ENCODE measurements around the gene BBX. TPM values are rescaled to one million over a fixed set of nuclear protein-coding genes. Genes with fewer than 3 reads are reported as not detected.
"Not testable (repeated sequence)": the region's sequence is repeated elsewhere in the genome, so short reads cannot be mapped to it uniquely, and the experiment has no call there.

BBX gene
- total RNA-seq, 1 donor from 2014 or later = 37.2 TPM

- H3K4me3 Mint-ChIP-seq = no peak overlapping the region
- intact Hi-C loops (cut with micrococcal nuclease) = no loop called here
- H3K36me3 Mint-ChIP-seq (ENCODE audit: low read depth) = peaks cover 2% of the 10 kb centered on the region
- no peak overlapping the region for H3K27ac Mint-ChIP-seq
- no peaks in the 10 kb centered on the region for H3K27me3 Mint-ChIP-seq
- DNase-seq = no peak
- peaks cover 3% of the 10 kb centered on the region for H3K4me1 Mint-ChIP-seq
- no peaks in the 10 kb centered on the region for H3K9me3 Mint-ChIP-seq
Observed at GRCh38 chr3:107560166-107560565, 37.4 kb downstream of the BBX start.

- intact Hi-C loops (cut with micrococcal nuclease) = no loop called here
- H3K4me3 Mint-ChIP-seq = no peak overlapping the region
Observed at GRCh38 chr3:107561980-107562379, 39.2 kb downstream of the BBX start.

GRCh38 chr3:107562969-107563529, 40.3 kb downstream of the BBX start:
- Mint-ChIP-seq H3K4me3 (no peak overlapping the region), H3K36me3 (ENCODE audit: low read depth) (no peaks in the 10 kb centered on the region), H3K4me1 (no peaks in the 10 kb centered on the region), H3K27ac (no peak overlapping the region), H3K27me3 (no peaks in the 10 kb centered on the region), H3K9me3 (no peaks in the 10 kb centered on the region)
- DNase-seq = no peak
- intact Hi-C loops (cut with micrococcal nuclease) = no loop called here

More at GRCh38 chr3:107561980-107562379, 39.2 kb downstream of the BBX start:
- no peaks in the 10 kb centered on the region for H3K9me3 Mint-ChIP-seq
- no peak overlapping the region for H3K27ac Mint-ChIP-seq
- DNase-seq = no peak
- no peaks in the 10 kb centered on the region for H3K36me3 Mint-ChIP-seq (ENCODE audit: low read depth)
- H3K27me3 Mint-ChIP-seq = no peaks in the 10 kb centered on the region
- no peaks in the 10 kb centered on the region for H3K4me1 Mint-ChIP-seq

GRCh38 chr3:107565244-107565643, 42.5 kb downstream of the BBX start:
- H3K27me3 Mint-ChIP-seq; H3K9me3 Mint-ChIP-seq; H3K4me3 Mint-ChIP-seq; H3K36me3 Mint-ChIP-seq (ENCODE audit: low read depth); intact Hi-C loops (cut with micrococcal nuclease); H3K4me1 Mint-ChIP-seq; H3K27ac Mint-ChIP-seq; DNase-seq: not testable (repeated sequence)

- not testable (repeated sequence) for H3K27me3 Mint-ChIP-seq; H3K4me1 Mint-ChIP-seq; H3K27ac Mint-ChIP-seq; H3K36me3 Mint-ChIP-seq (ENCODE audit: low read depth); H3K4me3 Mint-ChIP-seq; DNase-seq; H3K9me3 Mint-ChIP-seq
- intact Hi-C loops (cut with micrococcal nuclease) = loop anchor here (10.0 kb wide), 1 partner anchor 274 kb away; no protein-coding TSS in a partner anchor
Observed at GRCh38 chr3:107571089-107571488, 48.3 kb downstream of the BBX start.

- H3K27me3 Mint-ChIP-seq; H3K27ac Mint-ChIP-seq; H3K9me3 Mint-ChIP-seq; DNase-seq; H3K4me1 Mint-ChIP-seq; H3K4me3 Mint-ChIP-seq; H3K36me3 Mint-ChIP-seq (ENCODE audit: low read depth): not testable (repeated sequence)
- intact Hi-C loops (cut with micrococcal nuclease) = loop anchor here (10.0 kb wide), 1 partner anchor 273 kb away; no protein-coding TSS in a partner anchor
Observed at GRCh38 chr3:107571492-107571891, 48.7 kb downstream of the BBX start.

GRCh38 chr3:107574650-107575049, 51.9 kb downstream of the BBX start:
- H3K36me3 Mint-ChIP-seq (ENCODE audit: low read depth) = no peaks in the 10 kb centered on the region
- H3K27ac Mint-ChIP-seq = no peak overlapping the region
- peak; percentile 65 for DNase-seq
- no peaks in the 10 kb centered on the region for H3K9me3 Mint-ChIP-seq
- intact Hi-C loops (cut with micrococcal nuclease) = loop anchor here (5.0 to 10.0 kb wide), 2 partner anchors 168 to 270 kb away; no protein-coding TSS in a partner anchor
- H3K4me3 Mint-ChIP-seq = no peak overlapping the region
- no peaks in the 10 kb centered on the region for H3K27me3 Mint-ChIP-seq
- peaks cover 14% of the 10 kb centered on the region for H3K4me1 Mint-ChIP-seq

GRCh38 chr3:107578091-107578490, 55.3 kb downstream of the BBX start:
- intact Hi-C loops (cut with micrococcal nuclease) = loop anchor here (5.0 to 10.0 kb wide), 2 partner anchors 164 to 267 kb away; no protein-coding TSS in a partner anchor
- Mint-ChIP-seq H3K9me3 (no peaks in the 10 kb centered on the region), H3K4me3 (no peak overlapping the region), H3K4me1 (peaks cover 11% of the 10 kb centered on the region), H3K27ac (no peak overlapping the region), H3K27me3 (no peaks in the 10 kb centered on the region), H3K36me3 (ENCODE audit: low read depth) (no peaks in the 10 kb centered on the region)
- DNase-seq = no peak

GRCh38 chr3:107578523-107578922, 55.8 kb downstream of the BBX start:
- no peaks in the 10 kb centered on the region for H3K36me3 Mint-ChIP-seq (ENCODE audit: low read depth)
- H3K4me1 Mint-ChIP-seq = peaks cover 11% of the 10 kb centered on the region
- no peak overlapping the region for H3K4me3 Mint-ChIP-seq
- intact Hi-C loops (cut with micrococcal nuclease) = loop anchor here (5.0 to 10.0 kb wide), 2 partner anchors 164 to 266 kb away; no protein-coding TSS in a partner anchor
- no peaks in the 10 kb centered on the region for H3K9me3 Mint-ChIP-seq
- no peak for DNase-seq
- H3K27ac Mint-ChIP-seq = no peak overlapping the region
- H3K27me3 Mint-ChIP-seq = no peaks in the 10 kb centered on the region

- Mint-ChIP-seq H3K27ac (no peak overlapping the region), H3K36me3 (ENCODE audit: low read depth) (no peaks in the 10 kb centered on the region), H3K4me3 (no peak overlapping the region), H3K9me3 (no peaks in the 10 kb centered on the region), H3K27me3 (no peaks in the 10 kb centered on the region), H3K4me1 (peaks cover 11% of the 10 kb centered on the region)
- intact Hi-C loops (cut with micrococcal nuclease) = loop anchor here (5.0 to 10.0 kb wide), 2 partner anchors 163 to 265 kb away; no protein-coding TSS in a partner anchor
- no peak for DNase-seq
Observed at GRCh38 chr3:107579371-107579770, 56.6 kb downstream of the BBX start.

GRCh38 chr3:107581230-107581629, 58.5 kb downstream of the BBX start:
- Mint-ChIP-seq H3K4me1 (peaks cover 11% of the 10 kb centered on the region), H3K27ac (no peak overlapping the region), H3K36me3 (ENCODE audit: low read depth) (no peaks in the 10 kb centered on the region), H3K4me3 (no peak overlapping the region), H3K9me3 (no peaks in the 10 kb centered on the region), H3K27me3 (no peaks in the 10 kb centered on the region)
- intact Hi-C loops (cut with micrococcal nuclease) = no loop called here
- DNase-seq = no peak

GRCh38 chr3:107588217-107588616, 65.5 kb downstream of the BBX start:
- Mint-ChIP-seq H3K27me3 (no peaks in the 10 kb centered on the region), H3K27ac (no peak overlapping the region)

GRCh38 chr3:107589454-107589853, 66.7 kb downstream of the BBX start:
- intact Hi-C loops (cut with micrococcal nuclease) = loop anchor here (1.0 kb wide), 1 partner anchor 10 kb away; no protein-coding TSS in a partner anchor
- no peak for DNase-seq
- Mint-ChIP-seq H3K27ac (peak overlapping the region; percentile 26), H3K9me3 (no peaks in the 10 kb centered on the region), H3K4me3 (no peak overlapping the region), H3K36me3 (ENCODE audit: low read depth) (peaks cover 3% of the 10 kb centered on the region), H3K4me1 (peaks cover 12% of the 10 kb centered on the region), H3K27me3 (no peaks in the 10 kb centered on the region)

More at GRCh38 chr3:107588217-107588616, 65.5 kb downstream of the BBX start:
- intact Hi-C loops (cut with micrococcal nuclease) = no loop called here
- no peaks in the 10 kb centered on the region for H3K9me3 Mint-ChIP-seq
- H3K4me3 Mint-ChIP-seq = no peak overlapping the region
- no peak for DNase-seq
- peaks cover 3% of the 10 kb centered on the region for H3K36me3 Mint-ChIP-seq (ENCODE audit: low read depth)
- peaks cover 12% of the 10 kb centered on the region for H3K4me1 Mint-ChIP-seq

- intact Hi-C loops (cut with micrococcal nuclease) = loop anchor here (10.0 kb wide), 1 partner anchor 156 kb away; no protein-coding TSS in a partner anchor
- H3K27me3 Mint-ChIP-seq = no peaks in the 10 kb centered on the region
- H3K4me3 Mint-ChIP-seq = no peak overlapping the region
- DNase-seq = no peak
- no peaks in the 10 kb centered on the region for H3K9me3 Mint-ChIP-seq
- H3K4me1 Mint-ChIP-seq = peaks cover 12% of the 10 kb centered on the region
- H3K27ac Mint-ChIP-seq = no peak overlapping the region
- H3K36me3 Mint-ChIP-seq (ENCODE audit: low read depth) = peaks cover 3% of the 10 kb centered on the region
Observed at GRCh38 chr3:107590786-107591185, 68.0 kb downstream of the BBX start.
